ENCODE results near the gene NXT1.

DNA sequence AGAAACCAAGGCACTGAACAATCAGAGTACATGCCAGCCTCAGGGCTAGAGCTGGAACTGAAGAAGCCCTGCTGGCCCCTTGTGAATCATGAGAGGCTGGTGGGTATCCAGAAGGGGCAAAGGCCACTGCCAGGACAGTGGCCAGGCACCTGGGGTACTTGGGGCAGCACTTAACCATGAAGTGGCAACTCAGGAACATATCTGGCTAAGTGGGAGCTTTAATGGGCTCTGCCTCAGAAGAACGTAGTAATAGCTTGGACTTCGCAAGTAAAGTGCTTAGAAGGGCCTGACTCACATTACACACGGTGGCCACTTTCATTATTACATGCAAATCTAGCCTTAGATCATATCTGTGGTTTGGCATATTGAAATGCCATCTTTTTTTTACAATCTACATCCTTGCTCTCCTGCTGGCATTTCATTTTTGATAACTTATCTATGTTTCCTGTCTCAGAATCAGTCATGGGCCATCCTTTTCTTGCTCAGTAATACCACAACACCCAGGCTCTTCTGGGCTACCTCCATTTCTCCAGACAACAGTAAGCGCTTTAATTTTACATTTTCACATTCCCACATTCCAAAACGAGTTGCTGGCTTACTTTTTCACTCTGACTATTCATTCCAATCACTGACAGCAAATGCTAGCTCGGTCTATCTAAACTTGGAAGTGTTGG is 49.1 kb downstream of the NXT1 start:
- TF ChIP-seq EZH2 (IDR thresholded peaks at IDR 0.05) = no peak
- no peak for TF ChIP-seq POLR2AphosphoS5 (IDR thresholded peaks at IDR 0.05; ENCODE audit: borderline replicate concordance, low read depth, low read length)
- TF ChIP-seq FOXP2 (optimal IDR thresholded peaks at IDR 0.05; ENCODE audit: control extremely low read depth, extremely low read length, insufficient read depth) = no peak

All from SK-N-MC (cell line).